GM23338 (cell line): ENCODE data around the gene CDC45. TPM values are rescaled to one million over a fixed set of nuclear protein-coding genes. Genes with fewer than 3 reads are reported as not detected.

Experiments used
- ATAC-seq: fragments of 200-7000 bp; cut with Tn5 transposase; 3 replicates; pipeline ENCODE4 v1.9.1; 2020
- DNase-seq: peaks from one replicate; pipeline ENCODE4 v3.0.0-alpha.2; 2015; ENCODE audit warnings: low spot score
- H2AFZ ChIP-seq: fragments of 200-600 bp; sonication (generic); 2 replicates; pipeline ENCODE4 v1.8.0; 2016; ENCODE audit warnings: antibody characterized with exemption, mild to moderate bottlenecking, moderate library complexity
- H3F3A ChIP-seq: fragments of 200-600 bp; sonication (generic); replicated peaks from 2 replicates; pipeline ENCODE4 v1.8.0; 2017; ENCODE audit warnings: antibody characterized with exemption, mixed run types, low read depth
- H3K27ac ChIP-seq: fragments of 200-600 bp; sonication (generic); 2 replicates; pipeline ENCODE4 v1.6.1; 2016; ENCODE audit warnings: low read depth
- H3K27me3 ChIP-seq: fragments of 200-600 bp; sonication (generic); 2 replicates; pipeline ENCODE4 v1.8.0; 2016; ENCODE audit warnings: mild to moderate bottlenecking, mixed run types, moderate library complexity; ENCODE audit not compliant: insufficient read depth
- H3K36me3 ChIP-seq: fragments of 200-600 bp; sonication (generic); 2 replicates; pipeline ENCODE4 v1.8.0; 2016; ENCODE audit warnings: mild to moderate bottlenecking; ENCODE audit not compliant: insufficient read depth
- H3K4me1 ChIP-seq: fragments of 200-600 bp; sonication (generic); 2 replicates; pipeline ENCODE4 v1.8.0; 2016; ENCODE audit warnings: mild to moderate bottlenecking, moderate library complexity; ENCODE audit not compliant: insufficient read depth
- H3K4me2 ChIP-seq: fragments of 200-600 bp; sonication (generic); 2 replicates; pipeline ENCODE4 v1.7.1; 2017; ENCODE audit warnings: mixed run types
- H3K4me3 ChIP-seq: fragments of 200-600 bp; sonication (generic); 2 replicates; pipeline ENCODE4 v1.6.1; 2016; ENCODE audit warnings: mixed run types
- H3K79me2 ChIP-seq: fragments of 200-600 bp; sonication (generic); replicated peaks from 2 replicates; pipeline ENCODE4 v1.8.0; 2017; ENCODE audit warnings: mild to moderate bottlenecking; ENCODE audit not compliant: insufficient read depth
- H3K9me2 ChIP-seq: fragments of 200-600 bp; sonication (generic); 2 replicates; pipeline ENCODE4 v1.8.0; 2017; ENCODE audit not compliant: insufficient read depth
- H4K20me1 ChIP-seq: fragments of 200-600 bp; sonication (generic); replicated peaks from 2 replicates; pipeline ENCODE4 v1.8.0; 2017; ENCODE audit warnings: mild to moderate bottlenecking; ENCODE audit not compliant: insufficient read depth
- H3K27ac Mint-ChIP-seq: 2 replicates; pipeline ENCODE4 v1.8.0; 2020; ENCODE audit warnings: inconsistent platforms, mild to moderate bottlenecking, moderate library complexity, mixed read lengths
- H3K27me3 Mint-ChIP-seq: 3 replicates; pipeline ENCODE4 v1.8.0; 2022; ENCODE audit warnings: low read depth, mild to moderate bottlenecking, moderate library complexity, mixed read lengths, inconsistent platforms; ENCODE audit not compliant: insufficient read depth, poor library complexity
- H3K36me3 Mint-ChIP-seq: 3 replicates; pipeline ENCODE4 v1.8.0; 2021; ENCODE audit warnings: low read depth, mild to moderate bottlenecking, inconsistent platforms, moderate library complexity, mixed read lengths
- H3K4me1 Mint-ChIP-seq: 3 replicates; pipeline ENCODE4 v1.8.0; 2020; ENCODE audit warnings: mild to moderate bottlenecking, inconsistent platforms, mixed read lengths
- H3K4me3 Mint-ChIP-seq: 3 replicates; pipeline ENCODE4 v1.8.0; 2021; ENCODE audit warnings: moderate library complexity, mild to moderate bottlenecking, inconsistent platforms, mixed read lengths
- H3K9me3 Mint-ChIP-seq: 3 replicates; pipeline ENCODE4 v1.8.0; 2020; ENCODE audit warnings: moderate library complexity, mild to moderate bottlenecking, inconsistent platforms, mixed read lengths
- ETS1 ChIP-seq: IDR thresholded peaks from 2 replicates; pipeline ENCODE4 v1.6.1; 2016; ENCODE audit warnings: antibody characterized with exemption
- EZH2phosphoT487 ChIP-seq: fragments of 200-600 bp; sonication (generic); IDR thresholded peaks from one replicate; pipeline ENCODE4 v1.8.1; 2018; ENCODE audit warnings: antibody characterized with exemption; ENCODE audit not compliant: unreplicated experiment
- JUNB ChIP-seq: IDR thresholded peaks from one replicate; pipeline ENCODE4 v1.6.1; 2016; ENCODE audit warnings: antibody characterized with exemption; ENCODE audit not compliant: unreplicated experiment
- NANOG ChIP-seq: IDR thresholded peaks from 2 replicates; pipeline ENCODE4 v1.6.1; 2016; ENCODE audit warnings: antibody characterized with exemption, borderline replicate concordance
- POLR2AphosphoS5 ChIP-seq: IDR thresholded peaks from 2 replicates; pipeline ENCODE4 v1.6.1; 2016; ENCODE audit warnings: antibody characterized with exemption, low read depth
- REST ChIP-seq: IDR thresholded peaks from one replicate; pipeline ENCODE4 v1.6.1; 2018; ENCODE audit warnings: antibody characterized with exemption; ENCODE audit not compliant: unreplicated experiment
- STAT1 ChIP-seq: IDR thresholded peaks from one replicate; pipeline ENCODE4 v1.6.1; 2016; ENCODE audit warnings: antibody characterized with exemption; ENCODE audit not compliant: unreplicated experiment
- ZNF462 ChIP-seq: fragments of 250-450 bp; sonication (Bioruptor Pico); IDR thresholded peaks from 2 replicates; pipeline ENCODE4 v1.5.0; 2020; ENCODE audit warnings: mild to moderate bottlenecking, moderate library complexity
- polyA plus RNA-seq: library from polyadenylated mRNA; unstranded; fragments of >200 nt; fragmentation: Nextera tagmentation; extraction: Ambion mirVana; gene quantifications from 2 replicates; pipeline ENCODE4 v1.2.1, GENCODE V29; 2016
- total RNA-seq: library from RNA; depleted of rRNA; stranded (reverse); fragments of >200 nt; shearing (Covaris generic); gene quantifications from 2 replicates; pipeline ENCODE4 v1.2.3, GENCODE V29; 2014

The CDC45 gene
- total and polyA plus RNA-seq, 2 experiments from 2014 or later, result 29.0 to 30.3 TPM

GRCh38 chr22:19518635-19519034 lies 38.9 kb downstream of the CDC45 start:
- Histone ChIP-seq H3K9me2 (no peaks in the 10 kb centered on the region), H3K4me1 (peaks cover 8% of the 10 kb centered on the region; the same call in 1 of the 2 replicates), H4K20me1 (no peaks in the 10 kb centered on the region), H2AFZ (no peak overlapping the region), H3K36me3 (no peaks in the 10 kb centered on the region), H3F3A (peaks cover 11% of the 10 kb centered on the region; the same call in 1 of the 2 replicates), H3K27me3 (peaks cover 23% of the 10 kb centered on the region), H3K79me2 (no peaks in the 10 kb centered on the region), H3K4me2 (no peak overlapping the region), H3K27ac (no peak overlapping the region), H3K4me3 (no peak overlapping the region)
- no peak for DNase-seq
- Mint-ChIP-seq H3K4me3 (no peak overlapping the region), H3K9me3 (no peaks in the 10 kb centered on the region), H3K4me1 (peaks cover 5% of the 10 kb centered on the region), H3K27ac (no peak overlapping the region), H3K36me3 (peaks cover 29% of the 10 kb centered on the region), H3K27me3 (peaks cover 23% of the 10 kb centered on the region)
- ATAC-seq, result no peak
- TF ChIP-seq POLR2AphosphoS5 (no peak), ETS1 (no peak), JUNB (no peak), REST (no peak), ZNF462 (CRISPR knock-in tag) (no peak), EZH2phosphoT487 (no peak), NANOG (no peak), STAT1 (no peak)
